ENCODE results near the gene MYRIP. TPM values are rescaled to one million over a fixed set of nuclear protein-coding genes. Genes with fewer than 3 reads are reported as not detected.
A peak's percentile ranks its signal among the peaks of the same experiment; 100 is the strongest.

The MYRIP gene
- total and polyA plus RNA-seq, 10 of the 15 experiments (the other 5 are each of a cell fraction or from before 2014, with no cell fraction given) = 0.03 to 0.08 (median 0.04) TPM; not detected in 6

GRCh38 chr3:40169983-40170382 lies 360.6 kb downstream of the MYRIP start:
- Histone ChIP-seq H2AFZ (ENCODE audit: control insufficient read depth, low read depth, low read length) (peak overlapping the region; percentile 22; the same call in 1 of the 2 replicates), H3K4me3 (peak overlapping the region; percentile 58; the same call in 1 of the 2 replicates), H3K27me3 (replicated peaks in 1 of 2; ENCODE audit: control insufficient read depth in 2 of 2, insufficient read depth in 2 of 2, low read length in 1 of 2) (no peaks in the 10 kb centered on the region; a peak in 3 of 4 replicates), H3K9me3 (replicated peaks; ENCODE audit: control insufficient read depth, insufficient read depth, low read length) (no peaks in the 10 kb centered on the region), H3K36me3 (ENCODE audit: control insufficient read depth in 2 of 2, insufficient read depth in 2 of 2, low read length in 1 of 2) (no peaks in the 10 kb centered on the region), H3K27ac (ENCODE audit: control insufficient read depth, insufficient read depth) (no peak overlapping the region), H3K9ac (ENCODE audit: control insufficient read depth, insufficient read depth, low read length) (no peak overlapping the region), H3K4me1 (ENCODE audit: control insufficient read depth, insufficient read depth, low read length) (peaks cover 18% of the 10 kb centered on the region), H3K79me2 (ENCODE audit: control insufficient read depth, insufficient read depth, low read length) (no peaks in the 10 kb centered on the region), H4K20me1 (ENCODE audit: control insufficient read depth, insufficient read depth) (no peaks in the 10 kb centered on the region), H3K4me2 (ENCODE audit: control insufficient read depth, insufficient read depth) (peak overlapping the region; percentile 94)
- intact Hi-C loops (cut with micrococcal nuclease; ENCODE audit: unreplicated experiment) (loop anchor here (10.0 kb wide), 1 partner anchor 725 kb away; no protein-coding TSS in a partner anchor), in situ Hi-C loops (cut with MboI) (loop anchor here (10.0 kb wide), 1 partner anchor 355 kb away; no protein-coding TSS in a partner anchor)
- no peak for TF ChIP-seq E2F8 (IDR thresholded peaks at IDR 0.05; ENCODE audit: low read depth, partially characterized antibody)
- TF ChIP-seq STAT3 (IDR thresholded peaks at IDR 0.05; ENCODE audit: low read depth, low read length) = no peak
- TF ChIP-seq ATF2 (IDR thresholded peaks at IDR 0.05; ENCODE audit: low read length) = no peak
- no peak for TF ChIP-seq TCF12 (IDR thresholded peaks at IDR 0.05; ENCODE audit: low read depth, low read length)
- no peak for TF ChIP-seq BCLAF1 (IDR thresholded peaks at IDR 0.05)
- peak; percentile 36 to 65; a peak in 3 of 4 replicates for TF ChIP-seq BHLHE40 (IDR thresholded peaks at IDR 0.05; ENCODE audit: borderline replicate concordance in 1 of 2, low read depth in 2 of 2, low read length in 1 of 2)
- no peak for TF ChIP-seq MXI1 (IDR thresholded peaks at IDR 0.05; ENCODE audit: low read depth, low read length)
- ChIA-PET RAD21 (ENCODE audit: unreplicated experiment) (interaction anchor here (0.8 kb wide), 1 partner anchor 17 kb away, joined by 3 read pairs; no protein-coding TSS in a partner anchor), CTCF (interaction anchor here (1.0 to 2.4 kb wide), 2 partner anchors 9 to 357 kb away, joined by 3 to 17 read pairs; no protein-coding TSS in a partner anchor), SMC1A (ENCODE audit: uncharacterized antibody, unreplicated experiment) (interaction anchor here (1.3 to 3.0 kb wide), 2 partner anchors 9 to 16 kb away, joined by 3 to 10 read pairs; no protein-coding TSS in a partner anchor), POLR2A (no interaction called here)
- ATAC-seq = peak; percentile 72
- BruUV-seq (replicated peaks) = no TSS peak
- FAIRE-seq = no peak
- whole genome bisulfite sequencing (ENCODE audit: insufficient coverage, insufficient replicate concordance, low lambda C conversion rate, missing lambda C conversion rate) = 27% methylated on average over 5 of the region's 5 CpGs
- DNase-seq (ENCODE audit: low read depth, low spot score) = no peak

Measured in GM12878 (cell line).